HCT116 (cell line): Measurements from ENCODE around the gene KIAA1671.

Source experiments
- EZH2 ChIP-seq: fragments of 200-600 bp; sonication (generic); IDR thresholded peaks from 2 replicates; pipeline ENCODE4 v1.6.1; 2017; ENCODE audit warnings: antibody characterized with exemption, mixed run types
- EZH2phosphoT487 ChIP-seq: fragments of 200-600 bp; IDR thresholded peaks from 2 replicates; pipeline ENCODE4 v1.6.1; 2018; ENCODE audit warnings: antibody characterized with exemption, borderline replicate concordance
- JUND ChIP-seq: IDR thresholded peaks from 2 replicates; pipeline ENCODE4 v1.6.1; 2012
- POLR2A ChIP-seq: IDR thresholded peaks from 2 replicates; pipeline ENCODE4 v1.7.0; 2011; ENCODE audit warnings: borderline replicate concordance; ENCODE audit not compliant: insufficient read depth, insufficient read length; ENCODE audit errors: extremely low read depth
- POLR2AphosphoS5 ChIP-seq: IDR thresholded peaks from 2 replicates; pipeline ENCODE4 v1.6.1; 2011; ENCODE audit warnings: mild to moderate bottlenecking, low read depth, low read length, moderate library complexity
- RAD21 ChIP-seq: IDR thresholded peaks from 2 replicates; pipeline ENCODE4 v1.6.1; 2012; ENCODE audit warnings: low read depth, mild to moderate bottlenecking
- SIN3A ChIP-seq: IDR thresholded peaks from 2 replicates; pipeline ENCODE4 v1.6.1; 2012; ENCODE audit warnings: low read depth
- SP1 ChIP-seq: IDR thresholded peaks from 2 replicates; pipeline ENCODE4 v1.6.1; 2012; ENCODE audit warnings: low read depth
- TCF7L2 ChIP-seq: IDR thresholded peaks from 2 replicates; pipeline ENCODE4 v1.7.0; 2011; ENCODE audit warnings: borderline replicate concordance, inconsistent platforms; ENCODE audit not compliant: insufficient read depth, insufficient read length; ENCODE audit errors: extremely low read depth
- YY1 ChIP-seq: IDR thresholded peaks from 2 replicates; pipeline ENCODE4 v1.6.1; 2011; ENCODE audit warnings: low read length, low read depth, moderate library complexity, mild to moderate bottlenecking; ENCODE audit not compliant: insufficient replicate concordance; ENCODE audit errors: extremely low read depth
- ZNF274 ChIP-seq: fragments of 200-500 bp; sonication (Bioruptor generic); IDR thresholded peaks from 2 replicates; pipeline ENCODE4 v1.6.1; 2014; ENCODE audit warnings: mild to moderate bottlenecking, low read depth, low read length, inconsistent platforms
- TF ChIP-seq, protein P1 (sequence below), 3 experiments: fragments of 200-600 bp in 1 of 3; sonication (generic) in 1 of 3; IDR thresholded peaks in 2 of 3; conservative IDR thresholded peaks in 1 of 3; 2 replicates each; pipeline ENCODE4 v1.5.1; 2012 to 2017; ENCODE audit warnings: low read depth in 2 of 3, low read length in 2 of 3, antibody characterized with exemption in 1 of 3, borderline replicate concordance in 1 of 3, control low read depth in 1 of 3, mild to moderate bottlenecking in 1 of 3, mixed read lengths in 1 of 3, mixed run types in 1 of 3, moderate library complexity in 1 of 3; ENCODE audit not compliant: insufficient read depth in 1 of 3
- TF ChIP-seq, protein P2 (sequence below): IDR thresholded peaks from 2 replicates; pipeline ENCODE4 v1.6.1; 2012
- TF ChIP-seq, protein P3 (sequence below): IDR thresholded peaks from 2 replicates; pipeline ENCODE4 v1.6.1; 2012; ENCODE audit warnings: low read depth

DNA sequence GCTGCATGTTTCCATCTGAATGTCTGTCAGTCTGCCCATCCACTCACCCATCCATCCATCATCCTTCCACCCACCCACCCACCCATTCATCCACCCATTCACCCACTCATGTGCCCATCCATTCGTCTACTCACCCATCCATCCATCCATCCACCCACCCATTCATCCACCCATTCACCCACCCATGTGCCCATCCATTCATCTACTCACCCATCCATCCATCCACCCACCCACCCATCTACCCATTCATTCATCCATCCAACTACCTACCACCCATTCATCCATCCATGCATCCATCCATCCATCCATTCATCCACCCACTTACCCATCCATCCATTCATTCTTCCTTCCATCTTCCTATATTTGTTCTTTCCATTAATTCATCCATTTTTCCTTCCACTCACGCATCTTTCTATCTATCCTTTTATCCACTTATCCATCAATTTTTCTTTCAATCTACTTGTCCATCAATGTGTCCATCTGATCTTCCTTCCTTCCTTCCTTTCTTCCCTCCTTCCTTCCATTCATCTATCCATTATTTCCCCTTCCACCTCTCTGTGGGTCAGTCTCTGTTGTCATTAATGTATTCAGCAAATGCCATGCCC, 255.1 kb downstream of the KIAA1671 start:
- no peak for TF ChIP-seq POLR2A
- TF ChIP-seq SIN3A, result no peak
- TF ChIP-seq, protein P1, sequence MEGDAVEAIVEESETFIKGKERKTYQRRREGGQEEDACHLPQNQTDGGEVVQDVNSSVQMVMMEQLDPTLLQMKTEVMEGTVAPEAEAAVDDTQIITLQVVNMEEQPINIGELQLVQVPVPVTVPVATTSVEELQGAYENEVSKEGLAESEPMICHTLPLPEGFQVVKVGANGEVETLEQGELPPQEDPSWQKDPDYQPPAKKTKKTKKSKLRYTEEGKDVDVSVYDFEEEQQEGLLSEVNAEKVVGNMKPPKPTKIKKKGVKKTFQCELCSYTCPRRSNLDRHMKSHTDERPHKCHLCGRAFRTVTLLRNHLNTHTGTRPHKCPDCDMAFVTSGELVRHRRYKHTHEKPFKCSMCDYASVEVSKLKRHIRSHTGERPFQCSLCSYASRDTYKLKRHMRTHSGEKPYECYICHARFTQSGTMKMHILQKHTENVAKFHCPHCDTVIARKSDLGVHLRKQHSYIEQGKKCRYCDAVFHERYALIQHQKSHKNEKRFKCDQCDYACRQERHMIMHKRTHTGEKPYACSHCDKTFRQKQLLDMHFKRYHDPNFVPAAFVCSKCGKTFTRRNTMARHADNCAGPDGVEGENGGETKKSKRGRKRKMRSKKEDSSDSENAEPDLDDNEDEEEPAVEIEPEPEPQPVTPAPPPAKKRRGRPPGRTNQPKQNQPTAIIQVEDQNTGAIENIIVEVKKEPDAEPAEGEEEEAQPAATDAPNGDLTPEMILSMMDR (IDR thresholded peaks at IDR 0.05 in 2 of 3, conservative IDR thresholded peaks at IDR 0.05 in 1 of 3; ENCODE audit: borderline replicate concordance in 1 of 3, insufficient read depth in 1 of 3, low read depth in 2 of 3, low read length in 2 of 3), result no peak
- TF ChIP-seq JUND, result no peak
- no peak for TF ChIP-seq YY1
- no peak for TF ChIP-seq ZNF274
- no peak for TF ChIP-seq SP1
- TF ChIP-seq, protein P2, sequence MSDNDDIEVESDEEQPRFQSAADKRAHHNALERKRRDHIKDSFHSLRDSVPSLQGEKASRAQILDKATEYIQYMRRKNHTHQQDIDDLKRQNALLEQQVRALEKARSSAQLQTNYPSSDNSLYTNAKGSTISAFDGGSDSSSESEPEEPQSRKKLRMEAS, result no peak
- no peak for TF ChIP-seq EZH2phosphoT487
- TF ChIP-seq, protein P3, sequence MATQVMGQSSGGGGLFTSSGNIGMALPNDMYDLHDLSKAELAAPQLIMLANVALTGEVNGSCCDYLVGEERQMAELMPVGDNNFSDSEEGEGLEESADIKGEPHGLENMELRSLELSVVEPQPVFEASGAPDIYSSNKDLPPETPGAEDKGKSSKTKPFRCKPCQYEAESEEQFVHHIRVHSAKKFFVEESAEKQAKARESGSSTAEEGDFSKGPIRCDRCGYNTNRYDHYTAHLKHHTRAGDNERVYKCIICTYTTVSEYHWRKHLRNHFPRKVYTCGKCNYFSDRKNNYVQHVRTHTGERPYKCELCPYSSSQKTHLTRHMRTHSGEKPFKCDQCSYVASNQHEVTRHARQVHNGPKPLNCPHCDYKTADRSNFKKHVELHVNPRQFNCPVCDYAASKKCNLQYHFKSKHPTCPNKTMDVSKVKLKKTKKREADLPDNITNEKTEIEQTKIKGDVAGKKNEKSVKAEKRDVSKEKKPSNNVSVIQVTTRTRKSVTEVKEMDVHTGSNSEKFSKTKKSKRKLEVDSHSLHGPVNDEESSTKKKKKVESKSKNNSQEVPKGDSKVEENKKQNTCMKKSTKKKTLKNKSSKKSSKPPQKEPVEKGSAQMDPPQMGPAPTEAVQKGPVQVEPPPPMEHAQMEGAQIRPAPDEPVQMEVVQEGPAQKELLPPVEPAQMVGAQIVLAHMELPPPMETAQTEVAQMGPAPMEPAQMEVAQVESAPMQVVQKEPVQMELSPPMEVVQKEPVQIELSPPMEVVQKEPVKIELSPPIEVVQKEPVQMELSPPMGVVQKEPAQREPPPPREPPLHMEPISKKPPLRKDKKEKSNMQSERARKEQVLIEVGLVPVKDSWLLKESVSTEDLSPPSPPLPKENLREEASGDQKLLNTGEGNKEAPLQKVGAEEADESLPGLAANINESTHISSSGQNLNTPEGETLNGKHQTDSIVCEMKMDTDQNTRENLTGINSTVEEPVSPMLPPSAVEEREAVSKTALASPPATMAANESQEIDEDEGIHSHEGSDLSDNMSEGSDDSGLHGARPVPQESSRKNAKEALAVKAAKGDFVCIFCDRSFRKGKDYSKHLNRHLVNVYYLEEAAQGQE, result no peak
- no peak for TF ChIP-seq EZH2
- TF ChIP-seq RAD21, result no peak
- TF ChIP-seq POLR2AphosphoS5, result no peak
- TF ChIP-seq TCF7L2, result no peak
